Breast epithelium (tissue), 3 donors: ENCODE measurements around the gene GGA3.

ENCODE experiments used
- CTCF ChIP-seq, 3 donors: fragments of 450-650 bp; IDR thresholded peaks; one replicate each; pipeline ENCODE4 v1.5.1; 2016 to 2017; ENCODE audit warnings: antibody characterized with exemption in 3 of 3, mild to moderate bottlenecking in 3 of 3, moderate library complexity in 3 of 3
- POLR2A ChIP-seq: fragments of 450-650 bp; IDR thresholded peaks from one replicate; pipeline ENCODE4 v1.6.1; 2016; ENCODE audit warnings: antibody characterized with exemption, mild to moderate bottlenecking, moderate library complexity
- POLR2AphosphoS5 ChIP-seq, 3 donors: sonication (generic); formaldehyde crosslinking; IDR thresholded peaks; one replicate each; pipeline ENCODE4 v1.6.1; 2017; ENCODE audit warnings: antibody characterized with exemption in 3 of 3

- TF ChIP-seq CTCF (IDR thresholded peaks at IDR 0.05) (no peak), POLR2A (no peak), POLR2AphosphoS5 (IDR thresholded peaks at IDR 0.05) (no peak)
Observed at GRCh38 chr17:75267411-75268232, 6.2 kb upstream of the GGA3 start.
